Stimulated activated CD4-positive, alpha-beta T cell treated with anti-CD3 and anti-CD28 coated beads, Interleukin-2, amount 100 ng/mL, for 24 hours (primary cell): ENCODE measurements around the gene CYSRT1.
A peak's percentile ranks its signal among the peaks of the same experiment; 100 is the strongest.
"Not testable (repeated sequence)": the region's sequence is repeated elsewhere in the genome, so short reads cannot be mapped to it uniquely, and the experiment has no call there.

Source experiments
- DNase-seq, 2 donors: peaks; one replicate each; pipeline ENCODE4 v3.0.0-alpha.2; 2020

Gene CYSRT1

GRCh38 chr9:137227853-137228505 lies 3.0 kb downstream of the CYSRT1 start:
- DNase-seq, result no peak

DNA sequence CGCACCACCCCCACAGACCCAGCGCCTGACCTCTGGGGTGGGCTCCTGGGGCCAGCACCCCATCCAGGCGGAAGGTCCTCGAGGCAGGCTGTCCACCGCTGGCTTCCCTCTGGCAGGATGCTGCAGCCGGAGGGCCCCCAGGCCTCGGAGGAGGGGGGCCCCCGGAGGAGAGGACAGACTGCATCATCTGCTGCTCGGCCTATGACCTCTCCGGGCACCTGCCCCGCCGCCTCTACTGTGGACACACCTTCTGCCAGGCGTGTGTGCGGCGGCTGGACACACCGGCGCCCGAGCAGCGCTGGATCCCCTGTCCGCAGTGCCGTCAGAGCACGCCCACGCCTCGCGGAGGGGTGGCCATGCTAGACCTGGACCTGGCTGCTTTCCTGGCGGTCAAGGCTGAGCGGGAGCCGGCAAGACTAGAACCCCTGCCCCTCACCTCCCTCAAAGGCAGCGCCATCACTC lies 3.6 kb downstream of the CYSRT1 start:
- DNase-seq, result no peak

GRCh38 chr9:137228968-137229896 lies 4.3 kb downstream of the CYSRT1 start:
- DNase-seq, result no peak

GRCh38 chr9:137229903-137230704 lies 5.1 kb downstream of the CYSRT1 start:
- no peak for DNase-seq

DNA sequence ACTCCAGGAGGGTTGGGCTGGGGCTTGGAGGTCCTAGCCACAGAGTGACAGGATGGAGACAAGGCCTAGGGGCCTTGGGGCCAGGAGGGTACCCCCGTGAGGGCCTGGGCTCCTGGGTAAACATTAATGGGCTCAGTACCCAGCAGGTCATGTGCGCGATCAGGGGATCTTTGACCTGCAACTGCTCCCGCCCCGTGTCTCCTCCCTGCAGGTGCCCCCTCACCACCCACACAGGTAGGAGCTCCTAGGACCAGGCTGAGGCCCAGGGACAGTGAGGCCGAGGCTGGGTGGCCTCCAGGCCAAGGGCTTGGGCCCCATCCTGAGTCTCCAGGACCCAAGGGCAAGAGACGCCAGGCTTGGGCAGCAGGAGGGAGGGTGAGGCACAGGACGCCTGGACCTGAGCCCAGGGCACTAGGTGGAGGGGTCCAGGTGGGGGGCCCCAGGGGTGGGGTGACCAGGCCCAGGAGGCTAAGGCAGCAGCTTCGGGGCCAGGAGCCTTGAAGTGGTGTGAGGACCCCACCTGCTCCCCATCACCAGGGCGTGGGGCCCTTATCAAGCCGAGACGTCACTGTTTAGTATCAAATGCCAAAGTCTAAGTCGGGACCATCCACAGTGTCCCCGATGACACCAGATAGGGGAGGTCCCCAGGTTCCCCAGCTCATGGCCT lies 5.9 kb downstream of the CYSRT1 start, which contains the start of gene SLC34A3:
SLC34A3 (plus strand) TSS at position 197 of the 667 bp plus-strand sequence. CDS start 802 bp downstream, outside the sequence.
- no peak for DNase-seq

- no peak for DNase-seq
Measured at GRCh38 chr9:137231372-137232039, 6.5 kb downstream of the CYSRT1 start.

DNA sequence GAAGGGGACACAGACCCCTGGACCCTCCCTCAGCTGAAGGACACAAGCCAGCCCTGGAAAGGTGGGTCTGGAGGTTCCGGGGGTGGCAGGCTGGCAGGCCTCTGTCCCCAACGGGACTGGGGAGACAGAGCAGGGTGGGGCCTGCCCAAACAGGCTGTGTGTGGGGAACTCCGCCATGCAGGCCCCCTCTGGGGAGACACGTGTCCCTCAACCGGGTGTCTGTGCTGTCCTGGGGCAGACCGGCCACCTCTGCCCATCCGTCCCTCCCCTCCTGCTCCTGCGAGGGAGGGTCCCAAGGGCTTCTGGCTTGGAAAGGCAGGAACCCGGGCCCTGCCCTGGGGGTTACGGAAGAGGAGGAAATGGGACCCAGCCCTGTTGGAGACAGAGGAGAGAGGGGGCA lies 7.1 kb downstream of the CYSRT1 start:
- DNase-seq, result no peak

- DNase-seq, result no peak
Measured at GRCh38 chr9:137232510-137232909, 7.5 kb downstream of the CYSRT1 start.

DNA sequence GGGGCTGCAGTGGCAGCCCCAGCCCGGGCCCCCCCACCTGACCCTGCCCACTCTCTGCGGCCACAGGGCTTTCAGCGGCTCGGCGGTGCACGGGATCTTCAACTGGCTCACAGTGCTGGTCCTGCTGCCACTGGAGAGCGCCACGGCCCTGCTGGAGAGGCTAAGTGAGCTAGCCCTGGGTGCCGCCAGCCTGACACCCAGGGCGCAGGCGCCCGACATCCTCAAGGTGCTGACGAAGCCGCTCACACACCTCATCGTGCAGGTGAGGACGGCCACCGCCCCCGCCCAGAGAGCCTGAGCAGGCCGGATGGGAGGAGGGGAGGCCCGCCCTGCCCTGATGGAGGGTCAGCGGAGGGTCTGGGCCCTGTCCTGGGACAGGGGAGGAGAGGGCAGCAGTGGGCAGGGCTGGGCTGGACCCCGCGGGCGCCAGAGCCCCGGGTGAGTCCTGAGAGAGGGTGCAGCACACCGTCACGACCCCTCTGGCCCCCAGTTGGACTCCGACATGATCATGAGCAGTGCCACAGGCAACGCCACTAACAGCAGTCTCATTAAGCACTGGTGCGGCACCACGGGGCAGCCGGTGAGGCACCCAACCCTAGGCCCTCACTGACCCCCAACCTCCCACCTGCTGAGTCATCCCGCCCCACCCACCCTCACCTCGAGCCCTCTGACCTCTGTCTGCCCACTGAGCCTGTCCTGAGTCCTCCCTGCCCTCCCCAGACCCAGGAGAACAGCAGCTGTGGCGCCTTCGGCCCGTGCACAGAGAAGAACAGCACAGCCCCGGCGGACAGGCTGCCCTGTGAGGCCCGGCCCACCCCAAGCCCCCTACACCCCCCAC lies 8.4 kb downstream of the CYSRT1 start:
- DNase-seq, result no peak

DNA sequence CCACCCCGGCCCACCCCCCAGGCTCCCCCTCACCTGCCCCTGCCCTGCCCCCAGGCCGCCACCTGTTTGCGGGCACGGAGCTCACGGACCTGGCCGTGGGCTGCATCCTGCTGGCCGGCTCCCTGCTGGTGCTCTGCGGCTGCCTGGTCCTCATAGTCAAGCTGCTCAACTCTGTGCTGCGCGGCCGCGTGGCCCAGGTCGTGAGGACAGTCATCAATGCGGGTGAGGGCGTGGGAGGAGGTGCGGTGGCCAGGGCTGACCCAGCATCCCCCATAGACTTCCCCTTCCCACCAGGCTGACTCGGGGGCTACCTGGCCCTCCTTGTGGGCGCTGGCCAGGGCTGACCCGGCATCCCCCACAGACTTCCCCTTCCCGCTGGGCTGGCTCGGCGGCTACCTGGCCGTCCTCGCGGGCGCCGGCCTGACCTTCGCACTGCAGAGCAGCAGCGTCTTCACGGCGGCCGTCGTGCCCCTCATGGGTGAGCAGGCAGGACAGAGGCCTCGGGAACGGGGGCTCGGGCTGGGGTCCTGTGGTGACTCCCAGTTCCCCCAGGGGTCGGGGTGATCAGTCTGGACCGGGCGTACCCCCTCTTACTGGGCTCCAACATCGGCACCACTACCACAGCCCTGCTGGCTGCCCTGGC lies 9.2 kb downstream of the CYSRT1 start:
- DNase-seq, result no peak

GRCh38 chr9:137234758-137235423 lies 9.9 kb downstream of the CYSRT1 start:
- no peak for DNase-seq

DNA sequence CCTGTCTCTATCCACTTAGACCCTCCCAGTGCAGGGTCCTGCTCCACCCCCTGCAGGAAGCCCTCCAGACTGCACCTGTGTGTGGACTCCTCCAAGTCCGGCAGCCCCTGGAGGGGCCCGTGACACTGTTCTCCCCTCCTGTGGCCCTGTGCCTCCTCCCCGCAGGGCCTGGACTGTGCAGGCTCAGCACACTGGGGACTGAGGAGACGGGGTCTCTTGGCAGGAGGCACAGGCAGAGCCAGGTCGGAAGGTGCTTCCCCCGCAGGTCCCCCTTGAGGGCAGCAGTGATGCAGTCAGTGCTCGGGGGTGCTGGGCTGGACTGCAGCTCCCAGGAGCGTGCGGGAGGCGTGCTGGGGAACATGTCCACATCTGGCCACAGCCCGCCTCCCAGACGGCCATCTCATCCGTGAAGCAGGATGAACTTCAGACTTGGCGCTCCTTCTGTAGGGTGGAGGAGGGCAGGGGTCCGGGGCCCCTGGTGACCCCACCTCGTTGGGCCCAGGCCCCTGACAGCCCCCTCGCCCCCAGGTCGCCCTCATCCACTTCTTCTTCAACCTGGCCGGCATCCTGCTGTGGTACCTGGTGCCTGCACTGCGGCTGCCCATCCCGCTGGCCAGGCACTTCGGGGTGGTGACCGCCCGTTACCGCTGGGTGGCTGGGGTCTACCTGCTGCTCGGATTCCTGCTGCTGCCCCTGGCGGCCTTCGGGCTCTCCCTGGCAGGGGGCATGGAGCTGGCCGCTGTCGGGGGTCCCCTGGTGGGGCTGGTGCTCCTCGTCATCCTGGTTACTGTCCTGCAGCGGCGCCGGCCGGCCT lies 10.7 kb downstream of the CYSRT1 start:
- no peak for DNase-seq

DNA sequence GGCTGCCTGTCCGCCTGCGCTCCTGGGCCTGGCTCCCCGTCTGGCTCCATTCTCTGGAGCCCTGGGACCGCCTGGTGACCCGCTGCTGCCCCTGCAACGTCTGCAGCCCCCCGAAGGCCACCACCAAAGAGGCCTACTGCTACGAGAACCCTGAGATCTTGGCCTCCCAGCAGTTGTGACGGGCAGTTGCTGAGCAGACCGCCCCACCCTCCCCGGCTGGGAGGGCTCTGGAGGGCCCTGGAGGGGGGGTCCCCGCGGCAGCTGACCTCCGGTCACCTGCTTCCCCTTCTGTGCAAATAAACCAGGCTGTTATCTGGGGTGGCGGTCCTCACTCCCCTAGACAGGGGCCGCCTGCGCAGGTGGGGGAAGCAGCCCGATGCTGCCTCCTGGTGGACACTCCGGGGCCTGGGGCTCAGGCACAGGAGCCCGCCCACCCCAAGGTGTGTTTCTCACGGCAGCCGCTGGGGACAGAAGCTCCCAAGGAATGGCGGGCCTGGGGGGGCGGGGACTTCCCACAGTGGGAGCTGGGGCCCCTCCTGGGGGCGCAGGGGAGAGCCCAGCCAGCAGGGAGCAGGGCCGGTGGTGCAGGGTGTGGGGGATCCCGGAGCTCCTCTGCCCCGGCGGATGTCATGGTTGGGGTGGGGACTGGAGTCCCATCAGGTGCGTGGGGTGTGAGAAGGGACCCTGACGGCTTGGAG lies 11.4 kb downstream of the CYSRT1 start:
- peak; percentile 95 to 96 for DNase-seq

GRCh38 chr9:137236936-137237421 lies 12.0 kb downstream of the CYSRT1 start:
- DNase-seq, result no peak

DNA sequence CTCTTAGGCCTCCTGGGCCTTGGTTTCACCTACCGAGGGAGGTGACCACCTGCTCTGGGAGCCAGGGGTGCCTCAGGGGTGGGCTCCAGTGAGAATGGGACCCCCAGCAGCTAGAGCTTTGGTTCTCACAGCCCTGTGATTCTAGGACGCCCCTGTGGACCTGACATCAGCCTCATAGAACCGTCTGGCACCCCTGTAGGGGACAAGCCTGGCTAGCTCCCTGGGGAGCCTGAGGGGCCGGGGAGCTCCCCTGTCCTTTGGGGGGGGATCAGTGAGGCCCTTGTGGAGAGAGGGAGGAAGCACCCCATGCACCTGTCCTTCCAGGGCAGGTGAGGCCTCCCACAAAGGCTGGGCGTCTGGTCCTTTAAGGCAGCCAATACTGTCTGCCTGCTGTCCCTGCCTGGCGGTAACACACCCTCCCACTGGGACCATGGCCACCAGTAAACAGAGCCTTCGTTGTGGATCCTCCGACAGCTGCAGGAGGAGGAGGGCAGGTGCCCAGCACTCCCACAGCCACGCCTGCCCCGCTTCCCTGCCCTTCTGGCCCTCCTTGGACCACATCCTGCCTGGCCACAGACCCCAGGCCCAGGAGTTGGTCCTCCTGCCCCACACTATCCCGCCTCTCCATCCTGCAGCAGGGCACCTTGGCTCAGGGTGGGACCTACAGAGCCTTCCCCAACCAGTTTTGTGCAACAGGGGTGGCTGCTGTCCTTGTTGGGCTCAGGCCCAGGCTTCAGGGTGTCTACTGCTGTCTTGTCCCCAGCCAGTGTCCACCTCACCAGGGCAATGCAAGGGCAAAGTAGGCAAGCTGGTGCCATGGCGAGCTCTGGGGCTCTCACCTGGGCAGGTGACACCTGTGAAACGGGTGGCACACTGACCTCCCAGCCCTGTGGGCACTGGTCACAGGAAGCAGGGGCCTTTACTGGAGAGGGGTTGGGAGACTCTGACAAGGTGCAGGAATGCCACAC lies 13.1 kb downstream of the CYSRT1 start:
- DNase-seq, result no peak

DNA sequence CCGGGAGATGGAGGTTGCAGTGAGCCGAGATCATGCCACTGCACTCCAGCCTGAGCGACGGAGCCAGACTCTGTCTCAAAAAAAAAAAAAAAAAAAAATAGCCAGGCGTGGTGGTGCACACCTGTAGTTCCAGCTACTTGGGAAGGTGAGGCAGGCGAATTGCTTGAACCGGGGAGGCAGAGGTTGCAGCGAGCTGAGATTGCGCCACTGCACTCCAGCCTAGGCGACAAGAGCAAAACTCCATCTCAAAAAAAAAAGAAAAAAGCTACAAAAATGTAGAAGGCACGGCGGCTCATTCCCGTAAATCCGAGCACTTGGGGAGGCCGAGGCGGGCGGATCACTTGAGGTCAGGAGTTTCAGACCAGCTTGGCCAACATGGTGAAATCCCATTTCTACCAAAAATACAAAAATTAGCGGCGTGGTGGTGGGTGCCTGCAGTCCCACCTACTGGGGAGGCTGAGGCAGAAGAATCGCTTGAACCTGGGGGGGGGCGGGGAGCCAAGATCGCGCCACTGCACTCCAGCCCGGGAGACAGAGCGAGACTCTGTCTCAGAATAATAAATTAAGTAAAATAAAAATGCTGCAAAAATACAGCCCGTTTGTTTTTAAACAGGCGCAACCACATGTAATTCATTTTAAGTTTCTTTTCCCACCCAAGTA lies 14.7 kb downstream of the CYSRT1 start:
- not testable (repeated sequence) for DNase-seq
